ENCODE measurements around the gene TMEM259. TPM values are rescaled to one million over a fixed set of nuclear protein-coding genes. Genes with fewer than 3 reads are reported as not detected.

The TMEM259 gene
- total and polyA plus RNA-seq, 2 of the 13 experiments (the other 11 are each of a cell fraction or from before 2014, with no cell fraction given), result 64.7 to 164 TPM

DNA sequence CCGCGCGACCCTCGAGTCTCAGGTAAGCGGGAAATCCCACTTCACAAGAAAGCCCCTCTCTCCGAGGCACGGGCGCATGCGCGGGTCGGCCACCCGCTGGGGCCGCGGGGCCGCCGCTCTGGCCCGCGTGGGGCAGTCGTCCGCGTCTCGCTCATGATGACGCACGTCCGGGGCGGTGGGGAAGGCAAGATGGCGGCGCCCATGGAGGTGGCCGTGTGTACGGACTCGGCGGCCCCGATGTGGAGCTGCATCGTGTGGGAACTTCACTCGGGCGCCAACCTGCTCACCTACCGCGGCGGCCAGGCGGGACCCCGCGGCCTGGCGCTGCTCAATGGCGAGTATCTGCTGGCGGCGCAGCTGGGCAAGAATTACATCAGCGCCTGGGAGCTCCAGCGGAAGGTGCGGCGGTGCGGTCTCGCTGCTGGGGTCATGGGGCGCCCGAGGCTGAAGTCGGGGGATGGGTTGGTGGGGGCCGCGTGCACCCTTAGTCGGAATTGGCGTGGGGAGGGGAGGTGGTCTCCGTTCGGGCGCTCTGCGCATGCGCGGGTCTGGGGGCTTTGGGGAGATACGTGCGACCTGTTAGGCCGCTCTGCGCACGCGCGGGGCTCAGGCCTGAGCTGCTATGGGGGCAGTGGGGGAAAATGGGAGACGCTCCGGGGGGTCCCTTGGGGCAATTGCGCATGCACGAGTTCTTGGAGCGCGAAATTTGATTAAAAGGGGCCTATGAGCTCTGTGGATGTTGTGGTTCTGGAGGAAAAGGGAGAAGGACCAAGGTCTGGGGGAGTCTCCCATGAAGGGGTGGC lies 36.6 kb downstream of the TMEM259 start, which contains the start of gene WDR18:
WDR18 (plus strand) TSS at position 181 of the 803 bp plus-strand sequence; CDS start at position 190, 9 bp downstream.
- intact Hi-C loops (cut with micrococcal nuclease; ENCODE audit: unreplicated experiment) (no loop called here), in situ Hi-C loops (cut with HindIII; ENCODE audit: extremely low pct_ligation_motif_present, low pct_unique_long_range_greater_than_20kb) (loop anchor here (5.0 to 10.0 kb wide), 3 partner anchors 62 to 220 kb away; no protein-coding TSS in a partner anchor)
- Histone ChIP-seq H3K4me3 (replicated peaks in 1 of 3; ENCODE audit: insufficient read depth in 1 of 3, low read depth in 2 of 3, low read length in 3 of 3) (peak within 1 kb of the TSS; percentile 86 to 98 (median 95)), H2AFZ (ENCODE audit: low read length) (no peak within 1 kb of the TSS), H3K4me1 (ENCODE audit: insufficient read depth, low read length) (peaks cover 44% of the 10 kb centered on the region), H3K9me3 (ENCODE audit: low read length) (no peaks in the 10 kb centered on the region), H3K36me3 (replicated peaks in 1 of 2; ENCODE audit: control insufficient read depth in 1 of 2, insufficient read depth in 2 of 2, low read length in 2 of 2) (peaks cover 14 to 27% of the 10 kb centered on the region in 2 experiments; a peak in 4 of 5 replicates), H3K27me3 (ENCODE audit: control insufficient read depth in 1 of 2, insufficient read depth in 2 of 2, low read length in 2 of 2) (no peaks in the 10 kb centered on the region), H3K4me2 (ENCODE audit: low read depth, low read length) (peak within 1 kb of the TSS; percentile 97), H3K79me2 (ENCODE audit: insufficient read depth, low read length) (peaks cover 20% of the 10 kb centered on the region), H3K9ac (ENCODE audit: insufficient read depth, low read depth, low read length) (peak within 1 kb of the TSS; percentile 98), H4K20me1 (ENCODE audit: insufficient read depth, low read length) (no peaks in the 10 kb centered on the region), H3K27ac (ENCODE audit: extremely low read length, insufficient read depth, low read length) (peak within 1 kb of the TSS; percentile 85)
- CTCF ChIA-PET (ENCODE audit: low intra/inter-chr PET ratio, low total read pairs), result interaction anchor here (3.2 to 3.4 kb wide), 2 partner anchors 59 to 63 kb away, joined by 14 to 78 read pairs; partner anchors contain the start of gene ARID3A
- WGBS (ENCODE audit: low lambda C conversion rate), result under 1% methylated on average over 26 of the region's 78 CpGs
- FAIRE-seq (peak; percentile 4), ATAC-seq (peak; percentile 58), DNase-seq (ENCODE audit: low spot score) (peak; percentile 79)
- BruUV-seq (replicated peaks), result no TSS peak
- POLR2A ChIA-PET, result interaction anchor here (0.6 to 4.5 kb wide), 21 partner anchors 8 to 187 kb away, joined by 3 to 61 read pairs (median 4); partner anchors contain the start of genes ABCA7, CNN2 and PTBP1
- TF ChIP-seq FOXC1 (CRISPR knock-in tag; IDR thresholded peaks at IDR 0.05; ENCODE audit: borderline replicate concordance), result peak; percentile 88
- peak; percentile 97 for TF ChIP-seq SAFB2 (CRISPR knock-in tag; IDR thresholded peaks at IDR 0.05; ENCODE audit: borderline replicate concordance, low read depth)
- no peak for TF ChIP-seq SKI (IDR thresholded peaks at IDR 0.05; ENCODE audit: partially characterized antibody)
- TF ChIP-seq, protein P1, sequence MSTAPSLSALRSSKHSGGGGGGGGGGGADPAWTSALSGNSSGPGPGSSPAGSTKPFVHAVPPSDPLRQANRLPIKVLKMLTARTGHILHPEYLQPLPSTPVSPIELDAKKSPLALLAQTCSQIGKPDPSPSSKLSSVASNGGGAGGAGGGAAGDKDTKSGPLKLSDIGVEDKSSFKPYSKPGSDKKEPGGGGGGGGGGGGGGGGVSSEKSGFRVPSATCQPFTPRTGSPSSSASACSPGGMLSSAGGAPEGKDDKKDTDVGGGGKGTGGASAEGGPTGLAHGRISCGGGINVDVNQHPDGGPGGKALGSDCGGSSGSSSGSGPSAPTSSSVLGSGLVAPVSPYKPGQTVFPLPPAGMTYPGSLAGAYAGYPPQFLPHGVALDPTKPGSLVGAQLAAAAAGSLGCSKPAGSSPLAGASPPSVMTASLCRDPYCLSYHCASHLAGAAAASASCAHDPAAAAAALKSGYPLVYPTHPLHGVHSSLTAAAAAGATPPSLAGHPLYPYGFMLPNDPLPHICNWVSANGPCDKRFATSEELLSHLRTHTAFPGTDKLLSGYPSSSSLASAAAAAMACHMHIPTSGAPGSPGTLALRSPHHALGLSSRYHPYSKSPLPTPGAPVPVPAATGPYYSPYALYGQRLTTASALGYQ (CRISPR knock-in tag; IDR thresholded peaks at IDR 0.05), result no peak
- peak; percentile 62; the same call in 1 of the 2 replicates for TF ChIP-seq NFATC3 (CRISPR knock-in tag; IDR thresholded peaks at IDR 0.05)
- TF ChIP-seq, protein P2, sequence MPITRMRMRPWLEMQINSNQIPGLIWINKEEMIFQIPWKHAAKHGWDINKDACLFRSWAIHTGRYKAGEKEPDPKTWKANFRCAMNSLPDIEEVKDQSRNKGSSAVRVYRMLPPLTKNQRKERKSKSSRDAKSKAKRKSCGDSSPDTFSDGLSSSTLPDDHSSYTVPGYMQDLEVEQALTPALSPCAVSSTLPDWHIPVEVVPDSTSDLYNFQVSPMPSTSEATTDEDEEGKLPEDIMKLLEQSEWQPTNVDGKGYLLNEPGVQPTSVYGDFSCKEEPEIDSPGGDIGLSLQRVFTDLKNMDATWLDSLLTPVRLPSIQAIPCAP (CRISPR knock-in tag; IDR thresholded peaks at IDR 0.05; ENCODE audit: low read depth), result no peak
- no peak for TF ChIP-seq NONO (IDR thresholded peaks at IDR 0.05)
- TF ChIP-seq NONO (CRISPR knock-in tag; conservative IDR thresholded peaks at IDR 0.05), result peak; percentile 66; the same call in 1 of the 2 replicates
- no peak for TF ChIP-seq MATR3 (CRISPR knock-in tag; IDR thresholded peaks at IDR 0.05)
- TF ChIP-seq ZNF792 (CRISPR knock-in tag; IDR thresholded peaks at IDR 0.05), result peak; percentile 54; the same call in 1 of the 2 replicates
- peak; percentile 62; the same call in 1 of the 2 replicates for TF ChIP-seq DNMT1 (CRISPR knock-in tag; IDR thresholded peaks at IDR 0.05)
- TF ChIP-seq ELF1 (CRISPR knock-in tag; IDR thresholded peaks at IDR 0.05), result peak; percentile 53
- TF ChIP-seq FOXK2 (IDR thresholded peaks at IDR 0.05), result no peak
- TF ChIP-seq IKZF4 (CRISPR knock-in tag; IDR thresholded peaks at IDR 0.05; ENCODE audit: borderline replicate concordance, low read depth, not compliant biosample characterization), result no peak
- TF ChIP-seq AGO1 (IDR thresholded peaks at IDR 0.05; ENCODE audit: low read depth, low read length, poor library complexity, severe bottlenecking), result peak; percentile 67
- TF ChIP-seq, protein P3, sequence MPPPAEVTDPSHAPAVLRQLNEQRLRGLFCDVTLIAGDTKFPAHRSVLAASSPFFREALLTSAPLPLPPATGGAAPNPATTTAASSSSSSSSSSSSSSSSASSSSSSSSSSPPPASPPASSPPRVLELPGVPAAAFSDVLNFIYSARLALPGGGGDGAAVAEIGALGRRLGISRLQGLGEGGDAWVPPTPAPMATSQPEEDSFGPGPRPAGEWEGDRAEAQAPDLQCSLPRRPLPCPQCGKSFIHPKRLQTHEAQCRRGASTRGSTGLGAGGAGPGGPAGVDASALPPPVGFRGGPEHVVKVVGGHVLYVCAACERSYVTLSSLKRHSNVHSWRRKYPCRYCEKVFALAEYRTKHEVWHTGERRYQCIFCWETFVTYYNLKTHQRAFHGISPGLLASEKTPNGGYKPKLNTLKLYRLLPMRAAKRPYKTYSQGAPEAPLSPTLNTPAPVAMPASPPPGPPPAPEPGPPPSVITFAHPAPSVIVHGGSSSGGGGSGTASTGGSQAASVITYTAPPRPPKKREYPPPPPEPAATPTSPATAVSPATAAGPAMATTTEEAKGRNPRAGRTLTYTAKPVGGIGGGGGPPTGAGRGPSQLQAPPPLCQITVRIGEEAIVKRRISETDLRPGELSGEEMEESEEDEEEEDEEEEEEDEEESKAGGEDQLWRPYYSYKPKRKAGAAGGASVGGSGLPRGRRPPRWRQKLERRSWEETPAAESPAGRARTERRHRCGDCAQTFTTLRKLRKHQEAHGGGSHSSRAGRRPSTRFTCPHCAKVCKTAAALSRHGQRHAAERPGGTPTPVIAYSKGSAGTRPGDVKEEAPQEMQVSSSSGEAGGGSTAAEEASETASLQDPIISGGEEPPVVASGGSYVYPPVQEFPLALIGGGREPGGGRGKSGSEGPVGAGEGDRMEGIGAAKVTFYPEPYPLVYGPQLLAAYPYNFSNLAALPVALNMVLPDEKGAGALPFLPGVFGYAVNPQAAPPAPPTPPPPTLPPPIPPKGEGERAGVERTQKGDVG (CRISPR knock-in tag; IDR thresholded peaks at IDR 0.05; ENCODE audit: borderline replicate concordance), result no peak; the same call in 1 of the 2 replicates
- peak; percentile 33; the same call in 1 of the 2 replicates for TF ChIP-seq NFYC (CRISPR knock-in tag; IDR thresholded peaks at IDR 0.05)
- TF ChIP-seq KDM6A (CRISPR knock-in tag; IDR thresholded peaks at IDR 0.05; ENCODE audit: low read depth), result no peak

All from HepG2 (cell line).